ENCODE data around the gene GOSR2.

The GOSR2 gene

GRCh38 chr17:46922804-46923635 lies at the start of gene GOSR2:
Gene GOSR2 (plus strand): TSS chr17:46923160. CDS start chr17:46923193, 33 bp downstream.
- DNase-seq, result peak; percentile 86

- no peak for DNase-seq
Observed at GRCh38 chr17:46873941-46874645, 48.9 kb upstream of the GOSR2 start.

GRCh38 chr17:46874906-46875305 lies 48.1 kb upstream of the GOSR2 start:
- no peak for DNase-seq

GRCh38 chr17:46875849-46876352 lies 47.1 kb upstream of the GOSR2 start:
- DNase-seq, result no peak

- DNase-seq, result no peak
Observed at GRCh38 chr17:46876353-46876887, 46.5 kb upstream of the GOSR2 start.

GRCh38 chr17:46876926-46877325 lies 46.0 kb upstream of the GOSR2 start:
- no peak for DNase-seq

GRCh38 chr17:46877466-46877865 lies 45.5 kb upstream of the GOSR2 start:
- no peak for DNase-seq

- DNase-seq, result no peak
Observed at GRCh38 chr17:46878055-46878454, 44.9 kb upstream of the GOSR2 start.

GRCh38 chr17:46879101-46879500 lies 43.9 kb upstream of the GOSR2 start:
- DNase-seq, result no peak

- DNase-seq, result no peak
Observed at GRCh38 chr17:46881015-46881414, 41.9 kb upstream of the GOSR2 start.

GRCh38 chr17:46882666-46883065 lies 40.3 kb upstream of the GOSR2 start:
- DNase-seq, result no peak

GRCh38 chr17:46883871-46884520 lies 39.0 kb upstream of the GOSR2 start:
- DNase-seq, result no peak

- no peak for DNase-seq
Observed at GRCh38 chr17:46884552-46884951, 38.4 kb upstream of the GOSR2 start.

GRCh38 chr17:46885415-46886309 lies 37.3 kb upstream of the GOSR2 start:
- no peak for DNase-seq

- DNase-seq, result no peak
Observed at GRCh38 chr17:46886310-46886663, 36.7 kb upstream of the GOSR2 start.

- DNase-seq, result no peak
Observed at GRCh38 chr17:46887717-46888116, 35.2 kb upstream of the GOSR2 start.

- DNase-seq, result no peak
Observed at GRCh38 chr17:46888727-46889126, 34.2 kb upstream of the GOSR2 start.

GRCh38 chr17:46889519-46889918 lies 33.4 kb upstream of the GOSR2 start:
- DNase-seq, result no peak

GRCh38 chr17:46889992-46890564 lies 32.9 kb upstream of the GOSR2 start:
- DNase-seq, result peak; percentile 4

- no peak for DNase-seq
Observed at GRCh38 chr17:46890638-46891037, 32.3 kb upstream of the GOSR2 start.

- DNase-seq, result no peak
Observed at GRCh38 chr17:46892192-46892703, 30.7 kb upstream of the GOSR2 start.

GRCh38 chr17:46894024-46894423 lies 28.9 kb upstream of the GOSR2 start:
- DNase-seq, result no peak
